Activated T-helper 1 cell treated with Interleukin-2 at 50 U/mL for 16 hours (primary cell): Measurements from ENCODE around the gene TMEM272.

Source experiments
- DNase-seq: peaks from one replicate; pipeline ENCODE4 v3.0.0-alpha.2; 2020; ENCODE audit warnings: low read depth

Gene TMEM272

GRCh38 chr13:51804295-51805172 lies 40.4 kb downstream of the TMEM272 start:
- DNase-seq = no peak

- DNase-seq = peak; percentile 79
These were observed 41.3 kb downstream of the TMEM272 start, which contains the start of gene DHRS12 for GRCh38 chr13:51803422-51804294. TSS of gene DHRS12 (minus strand) at chr13:51804163. CDS start at chr13:51799659, 4,504 bp downstream.

GRCh38 chr13:51802631-51803418 lies 42.2 kb downstream of the TMEM272 start:
- no peak for DNase-seq

- DNase-seq = no peak
These were observed 43.3 kb downstream of the TMEM272 start for GRCh38 chr13:51801631-51802099.

GRCh38 chr13:51800486-51800885 lies 44.5 kb downstream of the TMEM272 start:
- no peak for DNase-seq

GRCh38 chr13:51799261-51799660 lies 45.7 kb downstream of the TMEM272 start:
- DNase-seq = no peak

GRCh38 chr13:51797664-51798488 lies 47.1 kb downstream of the TMEM272 start:
- no peak for DNase-seq

GRCh38 chr13:51796546-51796945 lies 48.4 kb downstream of the TMEM272 start:
- no peak for DNase-seq

GRCh38 chr13:51795419-51795818 lies 49.6 kb downstream of the TMEM272 start:
- DNase-seq = no peak

GRCh38 chr13:51794964-51795363 lies 50.0 kb downstream of the TMEM272 start:
- DNase-seq = no peak

- DNase-seq = no peak
These were observed 51.3 kb downstream of the TMEM272 start for GRCh38 chr13:51793570-51794271.

GRCh38 chr13:51786425-51787265 lies 58.3 kb downstream of the TMEM272 start:
- no peak for DNase-seq

- DNase-seq = no peak
These were observed 59.1 kb downstream of the TMEM272 start for GRCh38 chr13:51785712-51786424.

GRCh38 chr13:51784097-51784496 lies 60.9 kb downstream of the TMEM272 start:
- no peak for DNase-seq

- DNase-seq = no peak
These were observed 61.4 kb downstream of the TMEM272 start for GRCh38 chr13:51783428-51784094.

- no peak for DNase-seq
These were observed 62.8 kb downstream of the TMEM272 start for GRCh38 chr13:51782026-51782710.

GRCh38 chr13:51781246-51782022 lies 63.5 kb downstream of the TMEM272 start:
- DNase-seq = no peak
